Activated naive CD4-positive, alpha-beta T cell treated with anti-CD3 and anti-CD28 coated beads, Interleukin-2, amount 50 U/mL, for 24 hours (primary cell): ENCODE data around the gene CANT1.

Experiments used
- H3K27ac Mint-ChIP-seq: one replicate; pipeline ENCODE4 v1.8.0; 2021; ENCODE audit warnings: mild to moderate bottlenecking, mixed read lengths
- H3K27me3 Mint-ChIP-seq: one replicate; pipeline ENCODE4 v1.8.0; 2021; ENCODE audit warnings: mixed read lengths
- H3K36me3 Mint-ChIP-seq: one replicate; pipeline ENCODE4 v1.8.0; 2021; ENCODE audit warnings: mixed read lengths
- H3K4me1 Mint-ChIP-seq: one replicate; pipeline ENCODE4 v1.8.0; 2021; ENCODE audit warnings: mixed read lengths
- H3K4me3 Mint-ChIP-seq: one replicate; pipeline ENCODE4 v1.8.0; 2021; ENCODE audit warnings: mild to moderate bottlenecking, mixed read lengths
- H3K9me3 Mint-ChIP-seq: one replicate; pipeline ENCODE4 v1.8.0; 2021; ENCODE audit warnings: mixed read lengths

The CANT1 gene

GRCh38 chr17:79009397-79010303, at the start of gene CANT1:
Gene CANT1 (minus strand): TSS chr17:79009764. CDS start chr17:78997622, 12,142 bp downstream.
- Mint-ChIP-seq H3K27me3 (no peaks in the 10 kb centered on the region), H3K4me3 (peak within 1 kb of the TSS; percentile 94), H3K36me3 (no peaks in the 10 kb centered on the region), H3K4me1 (peaks cover 49% of the 10 kb centered on the region), H3K9me3 (no peaks in the 10 kb centered on the region), H3K27ac (peak within 1 kb of the TSS; percentile 96)

GRCh38 chr17:79057737-79058385, 48.3 kb upstream of the CANT1 start:
- Mint-ChIP-seq H3K27me3 (peaks cover 4% of the 10 kb centered on the region), H3K4me1 (peaks cover 5% of the 10 kb centered on the region), H3K4me3 (no peak overlapping the region), H3K9me3 (peaks cover 9% of the 10 kb centered on the region), H3K36me3 (peaks cover 2% of the 10 kb centered on the region), H3K27ac (no peak overlapping the region)

GRCh38 chr17:79055197-79055596, 45.6 kb upstream of the CANT1 start:
- Mint-ChIP-seq H3K9me3 (peaks cover 9% of the 10 kb centered on the region), H3K27me3 (peaks cover 4% of the 10 kb centered on the region), H3K36me3 (peaks cover 2% of the 10 kb centered on the region), H3K4me3 (no peak overlapping the region), H3K4me1 (peaks cover 5% of the 10 kb centered on the region), H3K27ac (no peak overlapping the region)

- H3K9me3 Mint-ChIP-seq, result peaks cover 9% of the 10 kb centered on the region
- H3K36me3 Mint-ChIP-seq, result peaks cover 2% of the 10 kb centered on the region
- peaks cover 5% of the 10 kb centered on the region for H3K4me1 Mint-ChIP-seq
- H3K27ac Mint-ChIP-seq, result peak overlapping the region; percentile 43
- H3K4me3 Mint-ChIP-seq, result no peak overlapping the region
- peaks cover 4% of the 10 kb centered on the region for H3K27me3 Mint-ChIP-seq
These were observed 44.8 kb upstream of the CANT1 start for GRCh38 chr17:79054200-79054960.

- Mint-ChIP-seq H3K27ac (no peak overlapping the region), H3K9me3 (peaks cover 9% of the 10 kb centered on the region), H3K4me1 (no peaks in the 10 kb centered on the region), H3K36me3 (peaks cover 2% of the 10 kb centered on the region), H3K27me3 (peaks cover 4% of the 10 kb centered on the region), H3K4me3 (no peak overlapping the region)
These were observed 43.8 kb upstream of the CANT1 start for GRCh38 chr17:79053251-79053925.

- Mint-ChIP-seq H3K27ac (no peak overlapping the region), H3K9me3 (peaks cover 9% of the 10 kb centered on the region), H3K36me3 (peaks cover 2% of the 10 kb centered on the region), H3K27me3 (peaks cover 4% of the 10 kb centered on the region), H3K4me3 (no peak overlapping the region), H3K4me1 (no peaks in the 10 kb centered on the region)
These were observed 42.6 kb upstream of the CANT1 start for GRCh38 chr17:79052131-79052530.

- Mint-ChIP-seq H3K36me3 (peaks cover 2% of the 10 kb centered on the region), H3K27me3 (peaks cover 3% of the 10 kb centered on the region), H3K9me3 (peaks cover 9% of the 10 kb centered on the region), H3K4me1 (no peaks in the 10 kb centered on the region), H3K27ac (no peak overlapping the region), H3K4me3 (no peak overlapping the region)
These were observed 41.7 kb upstream of the CANT1 start for GRCh38 chr17:79051306-79051705.

GRCh38 chr17:79050551-79050950, 41.0 kb upstream of the CANT1 start:
- peaks cover 2% of the 10 kb centered on the region for H3K36me3 Mint-ChIP-seq
- peaks cover 9% of the 10 kb centered on the region for H3K9me3 Mint-ChIP-seq
- H3K27ac Mint-ChIP-seq, result no peak overlapping the region
- H3K4me3 Mint-ChIP-seq, result no peak overlapping the region
- H3K4me1 Mint-ChIP-seq, result peaks cover 5% of the 10 kb centered on the region
- H3K27me3 Mint-ChIP-seq, result peaks cover 3% of the 10 kb centered on the region

GRCh38 chr17:79049821-79050220, 40.3 kb upstream of the CANT1 start:
- H3K27ac Mint-ChIP-seq, result no peak overlapping the region
- peaks cover 2% of the 10 kb centered on the region for H3K36me3 Mint-ChIP-seq
- peaks cover 3% of the 10 kb centered on the region for H3K27me3 Mint-ChIP-seq
- no peak overlapping the region for H3K4me3 Mint-ChIP-seq
- H3K9me3 Mint-ChIP-seq, result peaks cover 9% of the 10 kb centered on the region
- H3K4me1 Mint-ChIP-seq, result peaks cover 11% of the 10 kb centered on the region

GRCh38 chr17:79048826-79049755, 39.5 kb upstream of the CANT1 start:
- Mint-ChIP-seq H3K9me3 (peaks cover 5% of the 10 kb centered on the region), H3K27ac (no peak overlapping the region), H3K27me3 (peaks cover under 1% of the 10 kb centered on the region), H3K4me1 (peaks cover 11% of the 10 kb centered on the region), H3K36me3 (peaks cover 2% of the 10 kb centered on the region), H3K4me3 (no peak overlapping the region)

- no peak overlapping the region for H3K4me3 Mint-ChIP-seq
- no peak overlapping the region for H3K27ac Mint-ChIP-seq
- no peaks in the 10 kb centered on the region for H3K27me3 Mint-ChIP-seq
- no peaks in the 10 kb centered on the region for H3K36me3 Mint-ChIP-seq
- peaks cover 3% of the 10 kb centered on the region for H3K9me3 Mint-ChIP-seq
- H3K4me1 Mint-ChIP-seq, result peaks cover 11% of the 10 kb centered on the region
These were observed 38.6 kb upstream of the CANT1 start for GRCh38 chr17:79047923-79048825.

GRCh38 chr17:79047291-79047920, 37.8 kb upstream of the CANT1 start:
- no peaks in the 10 kb centered on the region for H3K36me3 Mint-ChIP-seq
- no peak overlapping the region for H3K4me3 Mint-ChIP-seq
- H3K4me1 Mint-ChIP-seq, result peaks cover 11% of the 10 kb centered on the region
- H3K27ac Mint-ChIP-seq, result no peak overlapping the region
- no peaks in the 10 kb centered on the region for H3K27me3 Mint-ChIP-seq
- no peaks in the 10 kb centered on the region for H3K9me3 Mint-ChIP-seq

GRCh38 chr17:79046916-79047280, 37.3 kb upstream of the CANT1 start:
- H3K27me3 Mint-ChIP-seq, result no peaks in the 10 kb centered on the region
- peaks cover 11% of the 10 kb centered on the region for H3K4me1 Mint-ChIP-seq
- no peaks in the 10 kb centered on the region for H3K36me3 Mint-ChIP-seq
- H3K9me3 Mint-ChIP-seq, result no peaks in the 10 kb centered on the region
- no peak overlapping the region for H3K27ac Mint-ChIP-seq
- no peak overlapping the region for H3K4me3 Mint-ChIP-seq
